GM12801 (cell line): Measurements from ENCODE around the gene ACAP1.

Experiments used
- CTCF ChIP-seq: IDR thresholded peaks from one replicate; pipeline ENCODE4 v1.5.1; 2011; ENCODE audit warnings: control low read depth; ENCODE audit not compliant: insufficient read length; ENCODE audit errors: extremely low read depth

Gene ACAP1

GRCh38 chr17:7351665-7352502 is 15.6 kb downstream of the ACAP1 start, which contains the start of gene KCTD11:
Gene KCTD11, plus strand, starts transcription at chr17:7352162.
- no peak for TF ChIP-seq CTCF

DNA sequence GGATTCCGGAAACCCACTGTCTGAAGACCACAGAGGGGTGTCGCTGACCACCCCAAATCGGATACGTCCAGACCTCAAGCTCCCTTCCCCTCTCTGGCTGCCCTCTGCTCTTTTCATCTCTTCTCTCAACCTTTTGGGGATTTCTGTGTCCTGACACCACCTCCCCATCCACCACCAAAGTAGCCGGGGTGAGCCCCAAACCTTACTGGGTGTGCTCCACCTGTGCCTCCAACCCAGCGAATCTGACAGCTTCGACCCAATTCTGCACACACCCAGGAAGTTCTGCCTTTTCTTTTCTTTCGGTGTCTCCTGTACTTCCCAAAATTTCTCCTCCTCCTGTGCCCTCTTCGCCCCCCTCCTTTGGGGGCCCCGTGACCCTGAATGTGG is 16.2 kb downstream of the ACAP1 start:
- TF ChIP-seq CTCF, result no peak

DNA sequence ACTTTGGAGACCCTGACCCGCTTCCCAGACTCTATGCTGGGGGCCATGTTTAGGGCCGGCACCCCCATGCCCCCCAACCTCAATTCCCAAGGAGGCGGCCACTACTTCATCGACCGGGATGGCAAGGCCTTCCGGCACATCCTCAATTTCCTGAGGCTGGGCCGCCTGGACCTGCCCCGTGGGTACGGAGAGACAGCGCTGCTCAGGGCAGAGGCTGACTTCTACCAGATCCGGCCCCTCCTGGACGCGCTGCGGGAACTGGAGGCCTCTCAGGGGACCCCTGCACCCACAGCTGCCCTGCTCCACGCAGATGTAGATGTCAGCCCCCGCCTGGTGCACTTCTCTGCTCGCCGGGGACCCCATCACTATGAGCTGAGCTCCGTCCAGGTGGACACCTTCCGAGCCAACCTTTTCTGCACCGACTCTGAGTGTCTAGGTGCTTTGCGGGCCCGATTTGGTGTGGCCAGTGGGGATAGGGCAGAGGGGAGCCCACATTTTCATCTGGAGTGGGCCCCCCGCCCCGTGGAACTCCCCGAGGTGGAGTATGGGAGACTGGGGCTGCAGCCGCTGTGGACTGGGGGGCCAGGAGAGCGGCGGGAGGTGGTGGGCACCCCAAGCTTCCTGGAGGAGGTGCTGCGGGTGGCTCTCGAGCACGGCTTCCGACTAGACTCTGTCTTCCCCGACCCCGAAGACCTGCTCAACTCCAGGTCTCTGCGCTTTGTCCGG is 16.7 kb downstream of the ACAP1 start:
- no peak for TF ChIP-seq CTCF

DNA sequence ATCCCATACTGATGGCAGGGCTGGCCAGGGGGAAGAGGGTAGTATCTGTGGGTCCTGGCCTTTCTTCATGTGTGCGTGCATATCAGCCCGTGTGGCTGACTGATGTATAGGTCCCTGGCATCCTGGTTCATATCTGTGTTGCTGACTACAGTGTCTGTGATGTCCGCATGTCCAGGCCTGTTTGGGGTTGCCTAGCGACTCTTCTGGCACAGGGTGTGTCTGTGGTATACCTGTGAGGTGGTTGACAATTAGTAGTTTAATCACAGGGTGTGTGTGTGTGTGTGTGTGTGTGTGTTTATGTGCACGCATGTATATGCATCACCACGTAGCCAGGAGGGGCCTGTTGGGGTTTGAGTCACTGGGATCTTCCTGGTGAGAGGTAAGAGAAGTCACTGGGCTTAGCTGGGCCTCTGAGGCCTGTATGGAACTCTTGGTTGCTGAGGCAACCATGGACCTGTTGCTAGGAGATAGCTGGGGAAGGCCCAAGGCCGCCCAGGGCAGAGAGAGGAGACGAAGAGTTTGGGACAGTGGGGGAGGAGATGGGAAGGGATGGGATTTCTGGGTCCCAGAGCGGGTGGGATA is 18.0 kb downstream of the ACAP1 start:
- no peak for TF ChIP-seq CTCF

GRCh38 chr17:7355053-7355452 is 18.7 kb downstream of the ACAP1 start, which contains the start of gene TMEM95:
Gene TMEM95, plus strand, starts transcription at chr17:7355156. Its CDS starts 49 bp downstream, at chr17:7355205.
- TF ChIP-seq CTCF, result no peak

DNA sequence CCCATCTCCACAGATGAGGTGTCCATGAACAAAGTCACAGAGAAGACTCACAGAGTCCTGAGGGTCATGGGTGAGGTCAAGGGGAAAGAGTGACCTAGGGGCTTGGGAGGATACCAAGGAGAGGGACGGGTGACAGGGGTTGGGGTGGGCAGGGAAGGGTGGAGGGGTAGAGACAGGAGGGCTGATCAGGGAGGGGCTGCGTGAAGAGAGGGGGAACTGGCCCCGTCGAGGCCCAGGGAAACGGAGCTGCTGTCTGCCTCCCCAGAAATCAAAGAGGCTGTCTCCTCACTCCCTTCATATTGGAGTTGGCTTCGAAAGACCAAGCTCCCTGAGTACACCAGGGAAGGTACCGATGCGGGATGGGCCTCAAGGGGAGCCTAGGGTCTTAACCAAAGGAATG is 19.2 kb downstream of the ACAP1 start:
- no peak for TF ChIP-seq CTCF

- no peak for TF ChIP-seq CTCF
Observed at GRCh38 chr17:7356072-7356549, 19.8 kb downstream of the ACAP1 start.
